CD14-positive monocyte (primary cell): ENCODE results near the gene TAC3. TPM values are rescaled to one million over a fixed set of nuclear protein-coding genes. Genes with fewer than 3 reads are reported as not detected.
"Not testable (repeated sequence)": the region's sequence is repeated elsewhere in the genome, so short reads cannot be mapped to it uniquely, and the experiment has no call there.

ENCODE experiments used
- DNase-seq, 3 donors: peaks; one replicate each; pipeline ENCODE4 v3.0.0-alpha.2; 2011 to 2022
- H2AFZ ChIP-seq: 2 replicates; pipeline ENCODE4 v1.6.0; 2012; ENCODE audit warnings: mild to moderate bottlenecking, low read depth, low read length, inconsistent platforms; ENCODE audit not compliant: insufficient read depth, poor library complexity, severe bottlenecking
- H3K27ac ChIP-seq, 2 donors: 1 replicate in 1 of 2; 2 replicates in 1 of 2; pipeline ENCODE4 v1.5.1; 2012 to 2013; ENCODE audit warnings: low read length in 2 of 2, control low read depth in 1 of 2, inconsistent platforms in 1 of 2, low read depth in 1 of 2, mild to moderate bottlenecking in 1 of 2
- H3K27me3 ChIP-seq, 2 donors: one replicate each; pipeline versions ENCODE4 v1.6.0 to v1.6.1; 2011 to 2013; ENCODE audit warnings: low read length in 2 of 2; ENCODE audit not compliant: control insufficient read depth in 2 of 2, insufficient read depth in 2 of 2
- H3K36me3 ChIP-seq, 2 donors: replicated peaks in 1 of 2; 1 replicate in 1 of 2; 2 replicates in 1 of 2; pipeline versions ENCODE4 v1.5.1 to v1.6.1; 2012 to 2013; ENCODE audit warnings: low read length in 2 of 2, control low read depth in 1 of 2, inconsistent platforms in 1 of 2, mild to moderate bottlenecking in 1 of 2; ENCODE audit not compliant: insufficient read depth in 2 of 2, control insufficient read depth in 1 of 2
- H3K4me1 ChIP-seq, 2 donors: 1 replicate in 1 of 2; 2 replicates in 1 of 2; pipeline versions ENCODE4 v1.5.1 to v1.6.1; 2012 to 2013; ENCODE audit warnings: low read length in 2 of 2, control low read depth in 1 of 2, inconsistent platforms in 1 of 2, mild to moderate bottlenecking in 1 of 2, moderate library complexity in 1 of 2; ENCODE audit not compliant: insufficient read depth in 2 of 2, control insufficient read depth in 1 of 2
- H3K4me2 ChIP-seq: replicated peaks from 2 replicates; pipeline ENCODE3; 2012; ENCODE audit warnings: low read length, moderate library complexity, mild to moderate bottlenecking; ENCODE audit not compliant: poor library complexity, severe bottlenecking; ENCODE audit errors: extremely low read depth
- H3K4me3 ChIP-seq, 3 experiments: fragments of 200-600 bp in 1 of 3; sonication (generic) in 1 of 3; replicated peaks in 1 of 3; 1 replicate in 2 of 3; 2 replicates in 1 of 3; pipeline ENCODE4 v1.5.1; 2011 to 2013; ENCODE audit warnings: low read length in 3 of 3, mild to moderate bottlenecking in 3 of 3, control low read depth in 2 of 3, low read depth in 2 of 3, inconsistent platforms in 1 of 3, moderate library complexity in 1 of 3
- H3K79me2 ChIP-seq: 2 replicates; pipeline ENCODE4 v1.6.0; 2012; ENCODE audit warnings: mild to moderate bottlenecking, control low read depth, inconsistent platforms, low read length, moderate library complexity; ENCODE audit not compliant: insufficient read depth
- H3K9ac ChIP-seq: 2 replicates; pipeline ENCODE4 v1.6.0; 2017; ENCODE audit warnings: low read length, mild to moderate bottlenecking; ENCODE audit not compliant: insufficient read depth, poor library complexity, severe bottlenecking
- H3K9me3 ChIP-seq, 2 donors: replicated peaks in 1 of 2; 1 replicate in 1 of 2; 2 replicates in 1 of 2; pipeline versions ENCODE4 v1.5.1 to v1.6.1; 2012 to 2013; ENCODE audit warnings: low read length in 2 of 2, control low read depth in 1 of 2; ENCODE audit not compliant: control insufficient read depth in 1 of 2, insufficient read depth in 1 of 2
- H4K20me1 ChIP-seq: 2 replicates; pipeline ENCODE4 v1.6.0; 2012; ENCODE audit warnings: mild to moderate bottlenecking, low read length, control low read depth, moderate library complexity; ENCODE audit not compliant: insufficient read depth
- H3K27ac Mint-ChIP-seq, 7 donors: one replicate each; pipeline ENCODE4 v1.8.0; 2020; ENCODE audit warnings: mild to moderate bottlenecking in 7 of 7, mixed read lengths in 7 of 7, moderate library complexity in 6 of 7, inconsistent platforms in 2 of 7
- H3K27me3 Mint-ChIP-seq, 3 donors: one replicate each; pipeline ENCODE4 v1.8.0; 2021 to 2022; ENCODE audit warnings: low read depth in 3 of 3, mild to moderate bottlenecking in 3 of 3, mixed read lengths in 3 of 3, moderate library complexity in 3 of 3, inconsistent platforms in 1 of 3
- H3K36me3 Mint-ChIP-seq, 2 donors: one replicate each; pipeline ENCODE4 v1.8.0; 2020; ENCODE audit warnings: mixed read lengths in 2 of 2, inconsistent platforms in 1 of 2, mild to moderate bottlenecking in 1 of 2
- H3K4me1 Mint-ChIP-seq: one replicate; pipeline ENCODE4 v1.8.0; 2020; ENCODE audit warnings: mild to moderate bottlenecking, mixed read lengths
- H3K4me3 Mint-ChIP-seq, 2 donors: one replicate each; pipeline ENCODE4 v1.8.0; 2020; ENCODE audit warnings: mild to moderate bottlenecking in 2 of 2, mixed read lengths in 2 of 2, moderate library complexity in 1 of 2
- H3K9me3 Mint-ChIP-seq, 7 donors: one replicate each; pipeline ENCODE4 v1.8.0; 2020 to 2022; ENCODE audit warnings: mixed read lengths in 7 of 7, mild to moderate bottlenecking in 6 of 7, moderate library complexity in 6 of 7, inconsistent platforms in 2 of 7
- WGBS: methylation state at CpG from one replicate; pipeline ENCODE4 v1.1.5; 2013; ENCODE audit warnings: missing lambda C conversion rate; ENCODE audit not compliant: insufficient coverage; 5-methylcytosine and 5-hydroxymethylcytosine counted together
- intact Hi-C, 2 donors: fragments of 100-400 bp; cut with micrococcal nuclease; formaldehyde crosslinking; loops; one replicate each; pipeline versions ENCODE4 v1.15.0 to v1.15.1; 2023
- polyA plus RNA-seq, 3 donors: library from polyadenylated mRNA; depleted of rRNA in 1 of 3; unstranded in 2 of 3; stranded (reverse) in 1 of 3; fragments of 300-500 nt in 2 of 3; fragments of >200 nt in 1 of 3; fragmentation: Illumina TruSeq in 2 of 3; gene quantifications; 1 replicate in 2 of 3; 2 replicates in 1 of 3; pipeline ENCODE4 v1.2.3, GENCODE V29; 2012 to 2021
- TF ChIP-seq, protein P1 (sequence below): fragments of 200-600 bp; IDR thresholded peaks from one replicate; pipeline ENCODE4 v1.8.0; 2022; ENCODE audit warnings: antibody characterized with exemption, mild to moderate bottlenecking

TAC3 gene
- polyA plus RNA-seq, 3 donors = 0.15 TPM; not detected in 2

DNA sequence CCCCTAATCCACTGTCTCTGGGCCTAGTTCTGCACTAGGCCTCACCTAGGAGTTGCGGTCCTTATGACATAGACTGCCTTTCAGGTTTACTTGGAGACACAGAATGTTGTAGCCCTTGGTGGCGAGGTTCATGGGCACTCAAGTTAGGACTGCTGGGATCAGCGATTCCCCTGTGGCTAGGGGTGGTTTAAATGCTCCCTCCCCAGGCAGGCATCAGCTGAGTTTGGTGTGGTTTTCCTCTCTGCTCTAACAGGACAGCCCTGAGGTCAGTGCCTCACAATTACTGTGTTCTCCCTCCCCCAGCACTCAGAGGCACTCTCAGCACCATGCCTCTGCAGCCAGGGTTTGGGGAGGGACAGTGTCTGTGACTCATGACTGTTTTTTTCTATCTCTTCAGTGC is 36.7 kb downstream of the TAC3 start:
- 71% methylated on average over 1 of the region's 3 CpGs for WGBS
- Histone ChIP-seq H3K9ac (no peak overlapping the region), H3K36me3 (no peaks in the 10 kb centered on the region), H3K4me2 (no peak overlapping the region), H3K79me2 (no peaks in the 10 kb centered on the region), H3K4me1 (no peaks in the 10 kb centered on the region), H3K27ac (no peak overlapping the region), H3K9me3 (no peaks in the 10 kb centered on the region), H2AFZ (no peak overlapping the region), H4K20me1 (no peaks in the 10 kb centered on the region), H3K4me3 (no peak overlapping the region), H3K27me3 (no peaks in the 10 kb centered on the region)
- H3K27me3 Mint-ChIP-seq = peaks cover 0 to 3% (median 0%) of the 10 kb centered on the region in 3 donors
- H3K27ac Mint-ChIP-seq = no peak overlapping the region
- no peak overlapping the region for H3K4me3 Mint-ChIP-seq
- no peaks in the 10 kb centered on the region for H3K36me3 Mint-ChIP-seq
- no peak for DNase-seq
- no peaks in the 10 kb centered on the region for H3K4me1 Mint-ChIP-seq
- H3K9me3 Mint-ChIP-seq = peaks cover 0 to 4% (median 0%) of the 10 kb centered on the region in 7 donors
- intact Hi-C loops = no loop called here
- TF ChIP-seq, protein P1, sequence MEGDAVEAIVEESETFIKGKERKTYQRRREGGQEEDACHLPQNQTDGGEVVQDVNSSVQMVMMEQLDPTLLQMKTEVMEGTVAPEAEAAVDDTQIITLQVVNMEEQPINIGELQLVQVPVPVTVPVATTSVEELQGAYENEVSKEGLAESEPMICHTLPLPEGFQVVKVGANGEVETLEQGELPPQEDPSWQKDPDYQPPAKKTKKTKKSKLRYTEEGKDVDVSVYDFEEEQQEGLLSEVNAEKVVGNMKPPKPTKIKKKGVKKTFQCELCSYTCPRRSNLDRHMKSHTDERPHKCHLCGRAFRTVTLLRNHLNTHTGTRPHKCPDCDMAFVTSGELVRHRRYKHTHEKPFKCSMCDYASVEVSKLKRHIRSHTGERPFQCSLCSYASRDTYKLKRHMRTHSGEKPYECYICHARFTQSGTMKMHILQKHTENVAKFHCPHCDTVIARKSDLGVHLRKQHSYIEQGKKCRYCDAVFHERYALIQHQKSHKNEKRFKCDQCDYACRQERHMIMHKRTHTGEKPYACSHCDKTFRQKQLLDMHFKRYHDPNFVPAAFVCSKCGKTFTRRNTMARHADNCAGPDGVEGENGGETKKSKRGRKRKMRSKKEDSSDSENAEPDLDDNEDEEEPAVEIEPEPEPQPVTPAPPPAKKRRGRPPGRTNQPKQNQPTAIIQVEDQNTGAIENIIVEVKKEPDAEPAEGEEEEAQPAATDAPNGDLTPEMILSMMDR = no peak

GRCh38 chr12:56978397-56979138 is 37.8 kb downstream of the TAC3 start:
- Histone ChIP-seq H3K36me3 (no peaks in the 10 kb centered on the region), H2AFZ (no peak overlapping the region), H3K9me3 (no peaks in the 10 kb centered on the region), H4K20me1 (no peaks in the 10 kb centered on the region), H3K4me1 (no peaks in the 10 kb centered on the region), H3K27me3 (no peaks in the 10 kb centered on the region), H3K9ac (no peak overlapping the region), H3K4me3 (no peak overlapping the region), H3K27ac (no peak overlapping the region), H3K4me2 (no peak overlapping the region), H3K79me2 (no peaks in the 10 kb centered on the region)
- Mint-ChIP-seq H3K9me3 (peaks cover 0 to 7% (median 2%) of the 10 kb centered on the region in 7 donors), H3K27ac (no peak overlapping the region), H3K4me3 (no peak overlapping the region), H3K36me3 (no peaks in the 10 kb centered on the region), H3K4me1 (no peaks in the 10 kb centered on the region), H3K27me3 (peaks cover 0 to 1% (median 0%) of the 10 kb centered on the region in 3 donors)
- WGBS = 90% methylated on average over 3 of the region's 3 CpGs
- no peak for DNase-seq
- TF ChIP-seq, protein P1 = no peak
- intact Hi-C loops = no loop called here

GRCh38 chr12:56977361-56977760 is 39.0 kb downstream of the TAC3 start:
- H3K27ac Mint-ChIP-seq, H3K4me1 ChIP-seq, H3K27me3 ChIP-seq, H3K36me3 ChIP-seq, H3K9ac ChIP-seq, H3K27me3 Mint-ChIP-seq, H2AFZ ChIP-seq, intact Hi-C loops, H3K79me2 ChIP-seq, H3K9me3 Mint-ChIP-seq, DNase-seq, H3K36me3 Mint-ChIP-seq, H3K4me2 ChIP-seq, H3K4me3 Mint-ChIP-seq, H3K9me3 ChIP-seq, H3K27ac ChIP-seq, H4K20me1 ChIP-seq, H3K4me3 ChIP-seq, H3K4me1 Mint-ChIP-seq: not testable (repeated sequence)
- no CpG with 5 or more reads among the region's 4 CpGs for WGBS
